Cerebellar nuclear complex (tissue), 1 donor: ENCODE measurements around the gene COX15.
"Not testable (repeated sequence)": the region's sequence is repeated elsewhere in the genome, so short reads cannot be mapped to it uniquely, and the experiment has no call there.

Source experiments
- DNase-seq, 2 experiments: peaks; one replicate each; lab custom pipeline; 2025; lab: John Stamatoyannopoulos, UW

The COX15 gene

DNA sequence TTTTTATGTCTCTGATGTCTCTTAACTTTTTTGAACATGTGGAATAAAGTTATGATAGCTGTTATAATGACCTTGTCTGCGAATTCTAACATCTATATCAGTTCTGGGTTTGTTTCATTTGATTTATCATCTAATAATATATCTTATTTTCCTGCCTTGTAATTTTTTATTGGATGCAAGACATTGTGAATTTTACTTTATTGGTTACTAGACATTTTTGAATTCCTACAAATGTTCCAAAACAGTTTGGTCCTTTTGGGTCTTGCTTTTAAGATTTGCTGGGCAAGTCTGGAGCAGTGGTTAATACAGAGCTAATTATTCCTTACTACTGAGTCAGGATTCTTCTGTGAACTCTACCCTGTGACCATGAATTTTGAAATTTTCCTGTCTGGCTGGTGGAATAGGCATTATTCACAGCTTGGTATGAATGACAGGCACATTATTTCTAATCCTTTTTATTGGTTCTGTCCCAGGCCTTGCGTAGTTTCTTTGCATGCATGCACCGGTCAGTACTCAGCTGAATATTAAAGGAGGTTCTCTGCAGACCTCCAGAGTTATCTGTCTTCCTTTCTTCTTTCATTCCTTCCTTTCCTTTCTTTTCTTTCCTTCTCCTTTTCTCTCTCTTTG lies 9.1 kb upstream of the COX15 start:
- DNase-seq, result no peak

DNA sequence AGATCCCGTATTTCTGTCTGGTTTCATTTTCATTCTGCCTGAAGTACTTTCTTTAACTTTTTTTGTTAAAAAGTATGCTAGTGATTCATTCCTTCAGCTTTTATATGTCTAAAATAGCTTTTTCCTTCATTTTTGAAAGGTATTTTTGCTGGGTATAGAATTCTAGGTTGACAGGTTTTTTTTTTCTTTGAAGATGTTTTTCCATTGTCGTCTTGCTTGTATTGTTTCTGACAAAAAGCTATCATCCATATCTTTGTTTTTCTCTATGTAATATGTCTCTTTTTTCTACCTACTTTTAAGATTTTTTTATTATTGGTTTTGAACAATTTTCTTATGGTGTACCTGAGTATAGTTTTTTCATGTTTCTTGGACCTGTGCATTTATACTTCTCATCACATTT lies 8.3 kb upstream of the COX15 start:
- DNase-seq, result no peak

- not testable (repeated sequence) for DNase-seq
These were observed 2.2 kb upstream of the COX15 start for GRCh38 chr10:99734111-99734510.

DNA sequence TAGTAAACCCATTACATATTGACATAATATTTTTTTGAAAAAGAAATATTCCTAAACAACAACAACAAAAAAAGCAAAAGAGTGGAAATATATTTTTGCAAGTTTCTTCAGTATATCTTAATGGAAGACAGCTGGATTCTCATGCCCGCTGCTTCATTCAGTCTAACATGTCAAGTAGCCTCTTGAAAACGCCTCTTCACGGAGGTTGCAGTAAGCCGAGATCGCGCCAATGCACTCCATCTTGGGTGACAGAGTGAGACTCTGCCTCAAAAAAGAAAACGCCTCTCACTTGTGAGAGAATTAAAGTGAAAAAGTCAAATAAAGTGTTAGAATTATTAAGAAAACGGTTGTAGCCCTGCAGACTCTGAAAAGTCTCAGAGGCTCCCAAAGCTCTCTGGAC lies 1.4 kb upstream of the COX15 start:
- DNase-seq, result no peak

GRCh38 chr10:99731306-99732032 lies 458 bp downstream of the COX15 start:
- DNase-seq, result no peak

- DNase-seq, result no peak
These were observed 1.9 kb downstream of the COX15 start for GRCh38 chr10:99730026-99730425.

GRCh38 chr10:99720387-99720786 lies 11.5 kb downstream of the COX15 start:
- no peak for DNase-seq

DNA sequence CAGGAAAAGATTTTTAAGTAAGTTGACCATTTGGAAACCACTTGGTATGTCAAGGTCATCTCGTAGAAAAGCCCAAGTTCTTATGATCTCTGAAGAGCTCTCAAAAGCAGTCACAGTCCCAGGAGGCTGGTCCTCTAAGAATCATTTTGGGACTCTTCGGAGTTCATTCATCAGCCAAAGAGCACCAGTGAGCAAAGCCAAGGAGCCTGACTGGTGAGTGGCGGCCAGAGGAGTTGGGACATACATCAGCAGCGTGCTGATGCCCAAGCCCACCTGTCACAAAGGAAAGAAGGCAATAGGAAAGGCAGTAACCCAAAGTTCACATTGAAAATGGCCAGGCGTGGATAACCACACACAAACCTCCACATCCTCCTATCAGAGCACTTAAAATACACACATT lies 17.5 kb downstream of the COX15 start:
- DNase-seq, result no peak

DNA sequence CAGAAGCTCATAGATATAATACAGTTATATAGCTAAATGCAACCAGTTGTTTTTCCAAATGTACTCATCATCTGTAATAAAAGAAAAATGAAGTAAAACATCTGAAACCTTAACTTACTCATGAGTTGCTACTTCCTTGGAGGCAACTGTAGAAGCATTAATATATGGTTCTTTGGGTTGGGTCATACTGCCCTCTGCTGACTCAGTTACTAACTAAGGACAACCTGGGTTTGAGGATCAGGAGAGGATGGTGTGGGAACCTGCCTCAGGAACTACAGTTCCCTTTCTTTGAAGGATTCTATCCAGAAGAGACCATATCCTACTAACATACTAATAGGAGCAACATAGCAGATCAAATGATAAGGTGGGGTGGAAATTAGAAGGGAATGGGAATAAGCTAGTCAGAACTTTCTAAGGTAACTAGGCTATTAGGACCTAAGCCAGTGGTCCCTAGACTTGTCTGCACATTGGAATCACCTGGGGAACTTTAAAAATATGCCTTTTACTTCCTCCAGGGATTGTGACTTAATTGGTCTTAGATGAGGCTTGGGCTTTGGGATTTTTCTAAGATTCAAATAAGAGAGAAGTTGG lies 20.7 kb downstream of the COX15 start:
- no peak for DNase-seq

DNA sequence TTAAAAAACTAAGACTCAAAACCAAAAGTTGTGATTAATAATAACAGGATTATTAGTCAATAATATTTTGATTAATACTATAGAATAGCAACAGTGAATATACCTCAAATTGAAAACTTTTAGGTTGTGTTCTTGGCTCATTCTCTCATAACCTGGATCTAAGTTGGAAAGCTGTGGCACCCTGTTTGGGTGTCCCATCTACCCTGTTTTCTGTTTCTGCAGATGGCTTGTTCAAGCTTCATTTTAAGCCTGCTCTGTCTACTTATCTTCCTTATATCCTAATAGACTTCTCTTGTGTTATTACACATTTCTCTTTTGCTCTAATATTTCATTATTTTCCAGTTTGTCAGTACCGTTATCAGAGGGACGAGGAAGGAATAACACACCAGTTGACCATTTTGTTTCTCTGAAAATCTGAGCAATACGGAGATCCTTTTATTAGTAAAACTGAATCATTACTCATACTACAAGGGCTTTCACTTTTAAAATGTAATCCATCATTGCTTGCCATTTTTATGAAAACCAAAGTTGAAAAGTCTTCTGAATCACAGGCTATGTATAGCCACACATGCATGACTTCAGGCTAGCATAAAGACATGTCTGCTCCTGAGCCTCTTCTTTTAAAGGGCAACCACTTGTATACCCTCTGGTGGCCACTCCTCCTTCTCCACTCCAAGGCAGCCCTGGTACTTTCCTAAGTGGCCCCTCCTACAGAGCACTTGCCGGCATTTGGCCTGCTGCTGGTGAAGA lies 22.3 kb downstream of the COX15 start:
- DNase-seq, result no peak

GRCh38 chr10:99708428-99709012 lies 23.4 kb downstream of the COX15 start:
- DNase-seq, result no peak

DNA sequence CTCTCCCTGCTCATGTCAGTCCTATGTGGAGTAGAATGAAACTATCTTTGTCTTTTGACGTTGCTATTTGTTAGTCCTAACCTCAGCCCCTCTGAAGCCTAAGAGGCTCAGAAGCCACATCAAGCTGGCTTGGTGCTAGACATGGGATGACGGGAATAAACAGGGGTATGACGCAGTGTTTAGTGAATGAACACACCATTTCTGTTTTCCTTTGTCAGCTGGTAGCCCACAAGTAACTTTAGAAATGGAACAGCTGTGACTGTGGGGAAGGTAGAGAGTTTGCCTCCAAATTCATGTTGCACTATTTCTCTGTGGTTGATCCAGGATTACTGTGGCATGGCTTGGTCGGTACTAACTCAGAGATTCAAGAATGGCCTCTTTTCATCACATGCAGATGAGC lies 31.3 kb downstream of the COX15 start:
- no peak for DNase-seq

DNA sequence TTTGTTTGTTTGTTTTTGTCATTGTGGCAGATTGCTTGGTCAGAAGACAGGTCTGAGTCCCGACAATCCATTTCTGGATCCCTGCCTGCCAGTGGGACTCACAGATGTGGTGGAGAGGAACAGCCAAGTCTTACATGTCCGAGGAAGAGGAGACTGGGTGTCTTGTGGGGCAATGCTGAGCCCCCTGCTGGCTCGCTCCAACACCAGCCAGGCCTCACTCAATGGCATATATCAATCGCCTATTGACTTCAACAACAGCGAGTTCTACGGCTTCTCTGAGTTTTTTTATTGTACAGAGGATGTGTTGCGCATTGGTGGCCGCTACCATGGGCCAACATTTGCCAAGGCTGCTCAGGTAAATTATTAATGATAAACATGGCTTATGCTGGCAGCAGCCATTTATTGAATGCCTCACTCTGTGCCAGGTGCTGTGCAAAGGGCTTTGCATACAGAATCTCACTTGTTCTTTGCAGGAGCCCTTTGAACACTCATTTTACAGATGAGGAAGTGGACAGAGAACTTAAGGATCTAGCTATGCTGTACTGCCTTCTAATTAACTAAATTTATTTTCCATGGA lies 33.3 kb downstream of the COX15 start:
- DNase-seq, result no peak

DNA sequence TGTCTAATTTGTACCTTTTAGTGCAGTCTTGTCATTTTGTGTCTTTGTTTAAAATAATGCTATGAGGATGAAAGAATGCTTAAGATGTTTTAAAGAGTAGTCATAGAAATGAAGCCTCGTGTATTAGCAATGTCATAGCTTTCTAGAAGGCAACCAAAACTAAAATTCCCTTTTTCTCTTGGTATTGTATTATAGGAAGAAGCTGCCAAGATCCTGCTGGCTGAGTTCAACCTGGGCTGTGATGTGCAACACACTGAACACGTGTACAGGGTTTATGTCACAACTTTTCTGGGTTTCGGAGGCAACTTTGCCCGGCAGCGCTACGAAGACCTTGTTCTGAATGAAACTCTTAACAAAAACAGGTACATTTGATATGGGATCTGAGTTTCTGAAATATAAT lies 36.2 kb downstream of the COX15 start:
- DNase-seq, result no peak

GRCh38 chr10:99693933-99694583 lies 37.9 kb downstream of the COX15 start:
- no peak for DNase-seq

- DNase-seq, result no peak
These were observed 42.5 kb downstream of the COX15 start for GRCh38 chr10:99689461-99689860.

DNA sequence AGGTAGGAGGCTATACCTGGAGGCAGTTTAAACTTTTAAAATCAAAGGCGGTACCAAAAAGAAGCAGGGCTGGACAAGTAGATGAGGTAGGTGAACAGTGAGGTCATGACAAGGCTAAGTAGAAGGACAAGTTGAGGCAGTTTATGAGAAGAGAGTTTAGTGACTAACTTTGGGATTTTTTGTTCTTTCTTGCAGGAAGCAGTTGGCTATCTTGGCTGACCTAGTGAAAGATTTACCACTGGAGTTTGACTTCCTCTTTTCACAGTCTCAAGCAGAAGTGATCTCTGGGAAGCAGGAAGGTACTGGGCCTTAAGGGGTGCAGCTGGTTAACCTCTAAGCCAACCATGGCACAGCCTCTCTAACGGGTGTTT lies 46.3 kb downstream of the COX15 start:
- no peak for DNase-seq

DNA sequence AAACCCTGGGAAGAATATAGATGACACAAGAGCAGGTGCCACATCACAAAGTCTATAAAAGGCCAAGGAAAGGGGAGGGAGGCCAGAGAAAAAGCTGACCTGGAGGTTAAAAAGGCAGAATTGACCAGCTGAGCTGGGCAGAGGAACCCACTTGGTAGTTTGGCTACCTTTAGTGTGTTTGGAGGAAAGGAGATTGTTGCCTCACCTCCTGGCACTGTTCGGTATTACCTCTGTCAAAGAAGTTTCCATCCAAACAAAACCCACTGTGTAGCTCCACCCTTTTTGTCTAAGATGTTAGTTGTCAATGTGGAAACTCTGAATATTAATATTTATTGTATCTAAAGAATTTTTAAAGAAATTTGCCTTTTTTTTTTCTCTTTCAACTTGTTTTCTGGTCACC lies 49.2 kb downstream of the COX15 start:
- DNase-seq, result no peak
